Measurements from ENCODE around the gene CRTAC1.

DNA sequence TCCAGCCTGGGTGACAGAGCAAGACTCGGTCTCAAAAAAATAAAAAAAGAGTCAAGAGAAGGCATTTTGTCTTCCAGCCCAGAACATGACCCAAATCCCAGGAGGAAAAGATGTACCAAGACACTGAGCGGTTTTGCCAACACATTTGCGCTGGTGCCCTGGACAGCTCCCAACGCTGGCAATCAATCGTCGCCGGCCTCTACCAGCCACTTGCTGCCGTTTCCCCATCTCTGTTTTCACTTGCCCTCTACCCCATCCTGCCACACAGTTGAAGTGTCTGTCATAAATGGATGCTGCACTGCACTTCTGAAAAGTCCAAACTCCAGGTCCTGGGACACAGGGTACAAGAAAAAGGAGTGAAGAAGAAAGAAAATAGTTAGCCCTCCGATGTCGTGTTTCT, 29.7 kb upstream of the CRTAC1 start:
- TF ChIP-seq POLR2A (IDR thresholded peaks at IDR 0.05): no peak
- no peak for TF ChIP-seq CTCF (IDR thresholded peaks at IDR 0.05)
